ENCODE measurements around the gene SPART.

SPART gene

GRCh38 chr13:36342715-36343114 lies 3.5 kb downstream of the SPART start:
- Histone ChIP-seq H2BK5ac (ENCODE audit: low read depth, low read length, poor library complexity) (peak overlapping the region; percentile 39), H3K36me3 (ENCODE audit: control insufficient read depth in 1 of 2, insufficient read depth in 2 of 2, low read length in 2 of 2) (no peaks in the 10 kb centered on the region), H2BK120ac (ENCODE audit: insufficient read depth, low read length, poor library complexity) (no peak overlapping the region), H3K27ac (ENCODE audit: low read depth, low read length) (no peak overlapping the region), H3K27me3 (ENCODE audit: insufficient read depth, low read length) (no peaks in the 10 kb centered on the region), H4K12ac (ENCODE audit: low read depth, low read length) (no peak overlapping the region), H4K8ac (ENCODE audit: low read depth, low read length) (no peak overlapping the region), H2AK5ac (ENCODE audit: low read length) (no peak overlapping the region), H2AFZ (ENCODE audit: insufficient read depth, low read length, poor library complexity) (no peak overlapping the region), H3K18ac (ENCODE audit: low read length) (no peak overlapping the region), H3K4me3 (ENCODE audit: low read depth, low read length) (no peak overlapping the region), H3K4ac (ENCODE audit: low read depth, low read length) (peak overlapping the region; percentile 95), H2BK12ac (ENCODE audit: low read length) (peak overlapping the region; percentile 27), H3K9ac (ENCODE audit: low read length) (no peak overlapping the region), H3K79me1 (ENCODE audit: low read length) (peaks cover 18% of the 10 kb centered on the region), H3K4me2 (ENCODE audit: low read length) (no peak overlapping the region), H3K23ac (ENCODE audit: low read length) (no peak overlapping the region), H3K4me1 (ENCODE audit: control insufficient read depth in 1 of 2, insufficient read depth in 2 of 2, low read length in 2 of 2) (peaks cover 3 to 16% of the 10 kb centered on the region in 2 experiments), H3K14ac (ENCODE audit: low read length) (no peak overlapping the region), H3K79me2 (ENCODE audit: control insufficient read depth, insufficient read depth, low read length, poor library complexity) (peaks cover 12% of the 10 kb centered on the region), H4K91ac (ENCODE audit: low read depth, low read length) (peak overlapping the region; percentile 35), H3K9me3 (ENCODE audit: insufficient read depth, low read depth, low read length) (no peaks in the 10 kb centered on the region)
- no CpG with 5 or more reads among the region's 2 CpGs for WGBS (ENCODE audit: extremely low coverage, insufficient coverage, insufficient read length)
- DNase-seq, result no peak

- Histone ChIP-seq H3K18ac (ENCODE audit: low read length) (no peak overlapping the region), H2BK5ac (ENCODE audit: low read depth, low read length, poor library complexity) (no peak overlapping the region), H3K27me3 (ENCODE audit: insufficient read depth, low read length) (no peaks in the 10 kb centered on the region), H3K79me1 (ENCODE audit: low read length) (peaks cover 18% of the 10 kb centered on the region), H2AFZ (ENCODE audit: insufficient read depth, low read length, poor library complexity) (no peak overlapping the region), H4K91ac (ENCODE audit: low read depth, low read length) (no peak overlapping the region), H3K4me2 (ENCODE audit: low read length) (no peak overlapping the region), H3K4me1 (ENCODE audit: control insufficient read depth in 1 of 2, insufficient read depth in 2 of 2, low read length in 2 of 2) (peaks cover 3 to 16% of the 10 kb centered on the region in 2 experiments), H3K4me3 (ENCODE audit: low read depth, low read length) (no peak overlapping the region), H2AK5ac (ENCODE audit: low read length) (no peak overlapping the region), H3K9ac (ENCODE audit: low read length) (no peak overlapping the region), H2BK120ac (ENCODE audit: insufficient read depth, low read length, poor library complexity) (no peak overlapping the region), H3K79me2 (ENCODE audit: control insufficient read depth, insufficient read depth, low read length, poor library complexity) (peaks cover 15% of the 10 kb centered on the region), H3K23ac (ENCODE audit: low read length) (no peak overlapping the region), H3K4ac (ENCODE audit: low read depth, low read length) (no peak overlapping the region), H2BK12ac (ENCODE audit: low read length) (no peak overlapping the region), H4K8ac (ENCODE audit: low read depth, low read length) (no peak overlapping the region), H3K27ac (ENCODE audit: low read depth, low read length) (no peak overlapping the region), H3K9me3 (ENCODE audit: insufficient read depth, low read depth, low read length) (no peaks in the 10 kb centered on the region), H3K36me3 (ENCODE audit: control insufficient read depth in 1 of 2, insufficient read depth in 2 of 2, low read length in 2 of 2) (peaks cover 0 to 1% of the 10 kb centered on the region in 2 experiments), H4K12ac (ENCODE audit: low read depth, low read length) (no peak overlapping the region), H3K14ac (ENCODE audit: low read length) (no peak overlapping the region)
- 100% methylated on average over 1 of the region's 1 CpG for whole genome bisulfite sequencing (ENCODE audit: extremely low coverage, insufficient coverage, insufficient read length)
- peak in 1 of 2 donors; percentile 76 for DNase-seq
Observed at GRCh38 chr13:36341718-36342117, 4.5 kb downstream of the SPART start.

GRCh38 chr13:36339600-36340155 lies 6.5 kb downstream of the SPART start:
- no peak overlapping the region for H3K9ac ChIP-seq (ENCODE audit: low read length)
- no peak overlapping the region for H3K23ac ChIP-seq (ENCODE audit: low read length)
- H3K79me1 ChIP-seq (ENCODE audit: low read length), result peaks cover 4% of the 10 kb centered on the region
- H3K18ac ChIP-seq (ENCODE audit: low read length), result no peak overlapping the region
- H4K12ac ChIP-seq (ENCODE audit: low read depth, low read length), result no peak overlapping the region
- H4K91ac ChIP-seq (ENCODE audit: low read depth, low read length), result no peak overlapping the region
- peak overlapping the region; percentile 83 for H3K4ac ChIP-seq (ENCODE audit: low read depth, low read length)
- H3K4me2 ChIP-seq (ENCODE audit: low read length), result no peak overlapping the region
- no peak overlapping the region for H2BK12ac ChIP-seq (ENCODE audit: low read length)
- H3K27ac ChIP-seq (ENCODE audit: low read depth, low read length), result peak overlapping the region; percentile 3
- no peak overlapping the region for H2AK5ac ChIP-seq (ENCODE audit: low read length)
- WGBS (ENCODE audit: extremely low coverage, insufficient coverage, insufficient read length), result no CpG with 5 or more reads among the region's 4 CpGs
- H3K79me2 ChIP-seq (ENCODE audit: control insufficient read depth, insufficient read depth, low read length, poor library complexity), result peaks cover 9% of the 10 kb centered on the region
- DNase-seq, result peak; percentile 68 to 77
- H4K8ac ChIP-seq (ENCODE audit: low read depth, low read length), result no peak overlapping the region
- H3K4me3 ChIP-seq (ENCODE audit: low read depth, low read length), result no peak overlapping the region
- H3K27me3 ChIP-seq (ENCODE audit: insufficient read depth, low read length), result no peaks in the 10 kb centered on the region
- H2BK5ac ChIP-seq (ENCODE audit: low read depth, low read length, poor library complexity), result no peak overlapping the region
- H3K36me3 ChIP-seq (ENCODE audit: control insufficient read depth in 1 of 2, insufficient read depth in 2 of 2, low read length in 2 of 2), result peaks cover 0 to 8% of the 10 kb centered on the region in 2 experiments
- H2BK120ac ChIP-seq (ENCODE audit: insufficient read depth, low read length, poor library complexity), result no peak overlapping the region
- H3K14ac ChIP-seq (ENCODE audit: low read length), result no peak overlapping the region
- H3K4me1 ChIP-seq (ENCODE audit: control insufficient read depth in 1 of 2, insufficient read depth in 2 of 2, low read length in 2 of 2), result peaks cover 3 to 16% of the 10 kb centered on the region in 2 experiments
- no peaks in the 10 kb centered on the region for H3K9me3 ChIP-seq (ENCODE audit: insufficient read depth, low read depth, low read length)
- no peak overlapping the region for H2AFZ ChIP-seq (ENCODE audit: insufficient read depth, low read length, poor library complexity)

- H3K9ac ChIP-seq (ENCODE audit: low read length), result no peak overlapping the region
- H2AK5ac ChIP-seq (ENCODE audit: low read length), result no peak overlapping the region
- no peak overlapping the region for H3K4me3 ChIP-seq (ENCODE audit: low read depth, low read length)
- no peak overlapping the region for H2BK120ac ChIP-seq (ENCODE audit: insufficient read depth, low read length, poor library complexity)
- no peak overlapping the region for H3K23ac ChIP-seq (ENCODE audit: low read length)
- peaks cover 3 to 16% of the 10 kb centered on the region in 2 experiments for H3K4me1 ChIP-seq (ENCODE audit: control insufficient read depth in 1 of 2, insufficient read depth in 2 of 2, low read length in 2 of 2)
- H3K14ac ChIP-seq (ENCODE audit: low read length), result no peak overlapping the region
- no peak overlapping the region for H3K18ac ChIP-seq (ENCODE audit: low read length)
- H3K9me3 ChIP-seq (ENCODE audit: insufficient read depth, low read depth, low read length), result no peaks in the 10 kb centered on the region
- no peak overlapping the region for H2BK5ac ChIP-seq (ENCODE audit: low read depth, low read length, poor library complexity)
- no CpG with 5 or more reads among the region's 3 CpGs for WGBS (ENCODE audit: extremely low coverage, insufficient coverage, insufficient read length)
- H3K36me3 ChIP-seq (ENCODE audit: control insufficient read depth in 1 of 2, insufficient read depth in 2 of 2, low read length in 2 of 2), result peaks cover 1 to 8% of the 10 kb centered on the region in 2 experiments
- no peak overlapping the region for H3K27ac ChIP-seq (ENCODE audit: low read depth, low read length)
- H3K4ac ChIP-seq (ENCODE audit: low read depth, low read length), result peak overlapping the region; percentile 71
- no peak overlapping the region for H2AFZ ChIP-seq (ENCODE audit: insufficient read depth, low read length, poor library complexity)
- H3K27me3 ChIP-seq (ENCODE audit: insufficient read depth, low read length), result no peaks in the 10 kb centered on the region
- H3K79me2 ChIP-seq (ENCODE audit: control insufficient read depth, insufficient read depth, low read length, poor library complexity), result peaks cover 9% of the 10 kb centered on the region
- H3K4me2 ChIP-seq (ENCODE audit: low read length), result no peak overlapping the region
- H4K8ac ChIP-seq (ENCODE audit: low read depth, low read length), result no peak overlapping the region
- no peak for DNase-seq
- H2BK12ac ChIP-seq (ENCODE audit: low read length), result no peak overlapping the region
- H3K79me1 ChIP-seq (ENCODE audit: low read length), result peaks cover 4% of the 10 kb centered on the region
- H4K12ac ChIP-seq (ENCODE audit: low read depth, low read length), result no peak overlapping the region
- H4K91ac ChIP-seq (ENCODE audit: low read depth, low read length), result no peak overlapping the region
Observed at GRCh38 chr13:36337938-36338641, 8.1 kb downstream of the SPART start.
